AG08395 (cell line): ENCODE results near the gene KRT6B.
"Not testable (repeated sequence)": the region's sequence is repeated elsewhere in the genome, so short reads cannot be mapped to it uniquely, and the experiment has no call there.

Source experiments
- DNase-seq: peaks from one replicate; pipeline ENCODE4 v3.0.0; 2012; ENCODE audit warnings: mixed read lengths, low spot score

KRT6B gene

GRCh38 chr12:52413202-52413601 is 38.7 kb downstream of the KRT6B start:
- DNase-seq, result no peak

- no peak for DNase-seq
Measured at GRCh38 chr12:52411815-52412214, 40.1 kb downstream of the KRT6B start.

GRCh38 chr12:52410589-52411248 is 41.2 kb downstream of the KRT6B start:
- not testable (repeated sequence) for DNase-seq

GRCh38 chr12:52407918-52408317 is 44.0 kb downstream of the KRT6B start:
- DNase-seq, result no peak

- no peak for DNase-seq
Measured at GRCh38 chr12:52405922-52406385, 46.0 kb downstream of the KRT6B start, which contains the start of gene KRT82. TSS of gene KRT82 (minus strand) at chr12:52406335. CDS start at chr12:52406277, 58 bp downstream.

GRCh38 chr12:52404951-52405350 is 47.0 kb downstream of the KRT6B start:
- no peak for DNase-seq

- no peak for DNase-seq
Measured at GRCh38 chr12:52403561-52403960, 48.4 kb downstream of the KRT6B start.

- DNase-seq, result no peak
Measured at GRCh38 chr12:52402873-52403540, 48.9 kb downstream of the KRT6B start.

GRCh38 chr12:52402377-52402776 is 49.6 kb downstream of the KRT6B start:
- DNase-seq, result no peak

- no peak for DNase-seq
Measured at GRCh38 chr12:52401926-52402325, 50.0 kb downstream of the KRT6B start.

- no peak for DNase-seq
Measured at GRCh38 chr12:52401526-52401925, 50.4 kb downstream of the KRT6B start.

- no peak for DNase-seq
Measured at GRCh38 chr12:52400906-52401305, 51.0 kb downstream of the KRT6B start.

GRCh38 chr12:52399756-52400155 is 52.2 kb downstream of the KRT6B start:
- no peak for DNase-seq

GRCh38 chr12:52398176-52398575 is 53.8 kb downstream of the KRT6B start:
- DNase-seq, result no peak

GRCh38 chr12:52396656-52397055 is 55.3 kb downstream of the KRT6B start:
- DNase-seq, result no peak
